HepG2 (cell line): ENCODE results near the gene EXOC6B. TPM values are rescaled to one million over a fixed set of nuclear protein-coding genes. Genes with fewer than 3 reads are reported as not detected.

Experiments
- GABPA ChIP-seq, 2 experiments: IDR thresholded peaks; 2 replicates each; pipeline ENCODE4 v1.6.1; 2011 to 2016; ENCODE audit warnings: low read depth in 2 of 2, low read length in 1 of 2, missing biosample characterization in 1 of 2, missing genetic modification characterization in 1 of 2
- GTF3A ChIP-seq: sonication (generic); formaldehyde crosslinking; conservative IDR thresholded peaks from 2 replicates; pipeline ENCODE4 v1.4.0; 2020; ENCODE audit warnings: mild to moderate bottlenecking, missing genetic modification reagents
- HNRNPUL1 ChIP-seq: fragments of 200-400 bp; formaldehyde crosslinking; IDR thresholded peaks from 2 replicates; pipeline ENCODE4 v1.6.1; 2017; ENCODE audit warnings: low read depth, mild to moderate bottlenecking, low read length, moderate library complexity
- KLF11 ChIP-seq: IDR thresholded peaks from 2 replicates; pipeline ENCODE4 v1.6.1; 2016; ENCODE audit warnings: missing compliant biosample characterization
- LBX2 ChIP-seq: sonication (generic); formaldehyde crosslinking; IDR thresholded peaks from 2 replicates; pipeline ENCODE4 v1.5.0; 2020; ENCODE audit warnings: missing genetic modification reagents, mild to moderate bottlenecking, borderline replicate concordance
- NCOA1 ChIP-seq: sonication (generic); formaldehyde crosslinking; IDR thresholded peaks from 2 replicates; pipeline ENCODE4 v1.9.0; 2021; ENCODE audit warnings: missing genetic modification reagents
- NR1H2 ChIP-seq: sonication (generic); formaldehyde crosslinking; IDR thresholded peaks from 2 replicates; pipeline ENCODE4 v1.8.1; 2022; ENCODE audit warnings: low read depth, missing genetic modification reagents, borderline replicate concordance
- PREB ChIP-seq: sonication (generic); formaldehyde crosslinking; IDR thresholded peaks from 2 replicates; pipeline ENCODE4 v1.4.0; 2020; ENCODE audit warnings: missing genetic modification reagents
- RAD21 ChIP-seq: fragments of 450-650 bp; formaldehyde crosslinking; IDR thresholded peaks from 2 replicates; pipeline ENCODE4 v1.5.0; 2020; ENCODE audit warnings: mild to moderate bottlenecking
- RERE ChIP-seq: IDR thresholded peaks from 2 replicates; pipeline ENCODE4 v1.6.1; 2016; ENCODE audit warnings: low read depth, missing genetic modification reagents, missing compliant biosample characterization
- TARDBP ChIP-seq: sonication (generic); formaldehyde crosslinking; IDR thresholded peaks from 2 replicates; pipeline ENCODE4 v1.8.0; 2022; ENCODE audit warnings: mild to moderate bottlenecking, missing genetic modification reagents
- XBP1 ChIP-seq: sonication (generic); formaldehyde crosslinking; IDR thresholded peaks from 2 replicates; pipeline ENCODE4 v1.5.0; 2020; ENCODE audit warnings: missing genetic modification reagents
- ZFP82 ChIP-seq: sonication (generic); formaldehyde crosslinking; IDR thresholded peaks from 2 replicates; pipeline ENCODE4 v1.5.1; 2020; ENCODE audit warnings: mild to moderate bottlenecking, missing genetic modification reagents, borderline replicate concordance
- ZMYM3 ChIP-seq: sonication (generic); formaldehyde crosslinking; IDR thresholded peaks from 2 replicates; pipeline ENCODE4 v1.5.1; 2020; ENCODE audit warnings: mild to moderate bottlenecking, missing genetic modification reagents
- ZNF17 ChIP-seq: sonication (generic); formaldehyde crosslinking; IDR thresholded peaks from 2 replicates; pipeline ENCODE4 v1.5.0; 2020; ENCODE audit warnings: mild to moderate bottlenecking, missing genetic modification reagents
- ZNF337 ChIP-seq: sonication (generic); formaldehyde crosslinking; IDR thresholded peaks from 2 replicates; pipeline ENCODE4 v1.5.1; 2020; ENCODE audit warnings: missing genetic modification reagents, low read depth, mild to moderate bottlenecking, borderline replicate concordance
- ZNF367 ChIP-seq: sonication (generic); formaldehyde crosslinking; IDR thresholded peaks from 2 replicates; pipeline ENCODE4 v1.4.0; 2020; ENCODE audit warnings: missing genetic modification reagents, borderline replicate concordance
- ZNF501 ChIP-seq: sonication (generic); formaldehyde crosslinking; IDR thresholded peaks from 2 replicates; pipeline ENCODE4 v1.5.1; 2020; ENCODE audit warnings: mild to moderate bottlenecking, moderate library complexity, missing genetic modification reagents
- ZNF556 ChIP-seq: sonication (generic); formaldehyde crosslinking; IDR thresholded peaks from 2 replicates; pipeline ENCODE4 v1.4.0; 2020; ENCODE audit warnings: mild to moderate bottlenecking, missing genetic modification reagents, borderline replicate concordance
- polyA plus RNA-seq, 8 experiments: library from polyadenylated mRNA; depleted of rRNA in 3 of 8; stranded (reverse) in 7 of 8; unstranded in 1 of 8; fragments of >200 nt; fragmentation: Illumina TruSeq in 4 of 8; extraction: Trizol in 4 of 8; gene quantifications; 2 replicates each; pipeline versions ENCODE4 v1.2.1 to v1.2.3, GENCODE V29; 2011 to 2016; ENCODE audit warnings: low read depth in 4 of 8, missing spikeins in 1 of 8, mixed read lengths in 1 of 8; ENCODE audit not compliant: insufficient read depth in 1 of 8
- total RNA-seq, 5 experiments: library from RNA; depleted of rRNA; stranded (reverse); fragments of >200 nt; fragmentation: Illumina TruSeq; extraction: Trizol; gene quantifications; 2 replicates each; pipeline ENCODE4 v1.2.3, GENCODE V29; 2016; ENCODE audit warnings: low read depth in 1 of 5
- TF ChIP-seq, protein P1 (sequence below): IDR thresholded peaks from 2 replicates; pipeline ENCODE4 v1.6.1; 2016; ENCODE audit warnings: mild to moderate bottlenecking
- TF ChIP-seq, protein P2 (sequence below): IDR thresholded peaks from 2 replicates; pipeline ENCODE4 v1.6.1; 2018; ENCODE audit warnings: missing genetic modification reagents

Gene EXOC6B
- total and polyA plus RNA-seq, 2 of the 13 experiments (the other 11 are each of a cell fraction or from before 2014, with no cell fraction given): 9.1 to 15.9 TPM

- TF ChIP-seq ZMYM3 (CRISPR knock-in tag) (no peak), ZNF556 (CRISPR knock-in tag) (no peak), NR1H2 (CRISPR knock-in tag) (no peak), ZNF367 (CRISPR knock-in tag) (no peak), ZNF337 (CRISPR knock-in tag) (no peak), TARDBP (CRISPR knock-in tag) (peak; percentile 54), HNRNPUL1 (peak; percentile 34; the same call in 1 of the 2 replicates), NCOA1 (CRISPR knock-in tag) (peak; percentile 76; the same call in 1 of the 2 replicates), ZNF17 (CRISPR knock-in tag) (no peak), GABPA (IDR thresholded peaks at IDR 0.05; ENCODE audit: low read depth, low read length) (no peak), GABPA (CRISPR knock-in tag; IDR thresholded peaks at IDR 0.05; ENCODE audit: low read depth) (no peak), XBP1 (CRISPR knock-in tag) (no peak), LBX2 (no peak), KLF11 (CRISPR knock-in tag) (no peak), GTF3A (CRISPR knock-in tag) (no peak), ZNF501 (CRISPR knock-in tag) (no peak), ZFP82 (CRISPR knock-in tag) (no peak), RERE (CRISPR knock-in tag) (peak; percentile 82; the same call in 1 of the 2 replicates), RAD21 (peak; percentile 72), PREB (CRISPR knock-in tag) (no peak)
- TF ChIP-seq, protein P1, sequence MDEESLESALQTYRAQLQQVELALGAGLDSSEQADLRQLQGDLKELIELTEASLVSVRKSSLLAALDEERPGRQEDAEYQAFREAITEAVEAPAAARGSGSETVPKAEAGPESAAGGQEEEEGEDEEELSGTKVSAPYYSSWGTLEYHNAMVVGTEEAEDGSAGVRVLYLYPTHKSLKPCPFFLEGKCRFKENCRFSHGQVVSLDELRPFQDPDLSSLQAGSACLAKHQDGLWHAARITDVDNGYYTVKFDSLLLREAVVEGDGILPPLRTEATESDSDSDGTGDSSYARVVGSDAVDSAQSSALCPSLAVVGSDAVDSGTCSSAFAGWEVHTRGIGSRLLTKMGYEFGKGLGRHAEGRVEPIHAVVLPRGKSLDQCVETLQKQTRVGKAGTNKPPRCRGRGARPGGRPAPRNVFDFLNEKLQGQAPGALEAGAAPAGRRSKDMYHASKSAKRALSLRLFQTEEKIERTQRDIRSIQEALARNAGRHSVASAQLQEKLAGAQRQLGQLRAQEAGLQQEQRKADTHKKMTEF (CRISPR knock-in tag): peak; percentile 65; the same call in 1 of the 2 replicates
- TF ChIP-seq, protein P2, sequence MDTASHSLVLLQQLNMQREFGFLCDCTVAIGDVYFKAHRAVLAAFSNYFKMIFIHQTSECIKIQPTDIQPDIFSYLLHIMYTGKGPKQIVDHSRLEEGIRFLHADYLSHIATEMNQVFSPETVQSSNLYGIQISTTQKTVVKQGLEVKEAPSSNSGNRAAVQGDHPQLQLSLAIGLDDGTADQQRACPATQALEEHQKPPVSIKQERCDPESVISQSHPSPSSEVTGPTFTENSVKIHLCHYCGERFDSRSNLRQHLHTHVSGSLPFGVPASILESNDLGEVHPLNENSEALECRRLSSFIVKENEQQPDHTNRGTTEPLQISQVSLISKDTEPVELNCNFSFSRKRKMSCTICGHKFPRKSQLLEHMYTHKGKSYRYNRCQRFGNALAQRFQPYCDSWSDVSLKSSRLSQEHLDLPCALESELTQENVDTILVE (CRISPR knock-in tag): peak; percentile 21; the same call in 1 of the 2 replicates
Measured at GRCh38 chr2:72757177-72757775, 68.6 kb downstream of the EXOC6B start (continued).
